HepG2 (cell line): ENCODE data around the gene SPESP1. TPM values are rescaled to one million over a fixed set of nuclear protein-coding genes. Genes with fewer than 3 reads are reported as not detected.

Source experiments
- ATAC-seq: fragments of 200-7000 bp; cut with Tn5 transposase; 3 replicates; pipeline ENCODE4 v1.9.1; 2020; ENCODE audit warnings: mild to moderate bottlenecking, moderate library complexity
- BruUV-seq: library from RNA; stranded (reverse); fragments of 400-500 nt; replicated peaks from 2 replicates; lab custom pipeline; 2021; lab: Mats Ljungman, UMichigan
- CTCF ChIA-PET: fragments of 300-600 bp; formaldehyde crosslinking; extraction: SDS; loops from one replicate; lab custom pipeline; 2021; ENCODE audit warnings: low total read pairs, inconsistent platforms, low intra/inter-chr PET ratio; lab: Yijun Ruan, JAX
- POLR2A ChIA-PET: fragments of 350-600 bp; sonication (Branson Sonifier 250); formaldehyde crosslinking; loops from one replicate; lab custom pipeline; 2020; ENCODE audit warnings: antibody characterized with exemption, inconsistent platforms; lab: Yijun Ruan, JAX
- DNase-seq: peaks from one replicate; pipeline ENCODE4 v3.0.0-alpha.2; 2015; ENCODE audit warnings: low spot score
- FAIRE-seq: peaks from 3 replicates; lab custom pipeline; 2011; peaks lifted over from hg19 to GRCh38; lab: Jason Lieb, UNC
- H2AFZ ChIP-seq: one replicate; pipeline ENCODE4 v1.6.1; 2011; ENCODE audit warnings: low read length, inconsistent platforms
- H3K27ac ChIP-seq: fragments of 300-600 bp; 3 replicates; pipeline ENCODE4 v1.8.0; 2011; ENCODE audit warnings: mixed run types, mild to moderate bottlenecking, mixed read lengths, low read length, inconsistent platforms; ENCODE audit not compliant: insufficient read depth; ENCODE audit errors: extremely low read length
- H3K27me3 ChIP-seq, 2 experiments: fragments of 200-600 bp in 1 of 2; 2 replicates in 1 of 2; 3 replicates in 1 of 2; pipeline versions ENCODE4 v1.6.0 to v1.8.0; 2011; ENCODE audit warnings: low read length in 2 of 2, mild to moderate bottlenecking in 2 of 2, moderate library complexity in 2 of 2, inconsistent platforms in 1 of 2; ENCODE audit not compliant: insufficient read depth in 2 of 2, control insufficient read depth in 1 of 2
- H3K36me3 ChIP-seq, 2 experiments: fragments of 200-600 bp in 1 of 2; replicated peaks in 1 of 2; 2 replicates in 1 of 2; 3 replicates in 1 of 2; pipeline versions ENCODE4 v1.5.1 to v1.8.0; 2011; ENCODE audit warnings: low read length in 2 of 2, inconsistent platforms in 1 of 2; ENCODE audit not compliant: insufficient read depth in 2 of 2, control insufficient read depth in 1 of 2
- H3K4me1 ChIP-seq: 2 replicates; pipeline ENCODE4 v1.5.1; 2012; ENCODE audit warnings: low read length, inconsistent platforms; ENCODE audit not compliant: insufficient read depth
- H3K4me2 ChIP-seq: 2 replicates; pipeline ENCODE4 v1.6.0; 2011; ENCODE audit warnings: low read depth, low read length, inconsistent platforms
- H3K4me3 ChIP-seq, 3 experiments: fragments of 200-600 bp in 1 of 3; sonication (generic), shearing (Covaris generic) in 1 of 3; replicated peaks in 1 of 3; 2 replicates each; pipeline ENCODE4 v1.5.1; 2011 to 2016; ENCODE audit warnings: low read length in 3 of 3, inconsistent platforms in 2 of 3, low read depth in 2 of 3, mild to moderate bottlenecking in 2 of 3, control low read depth in 1 of 3, mixed read lengths in 1 of 3; ENCODE audit not compliant: insufficient read depth in 1 of 3
- H3K79me2 ChIP-seq: one replicate; pipeline ENCODE4 v1.6.1; 2011; ENCODE audit warnings: low read length, inconsistent platforms; ENCODE audit not compliant: insufficient read depth
- H3K9ac ChIP-seq: 2 replicates; pipeline ENCODE4 v1.6.0; 2011; ENCODE audit warnings: mild to moderate bottlenecking, low read depth, low read length, inconsistent platforms; ENCODE audit not compliant: insufficient read depth
- H3K9me3 ChIP-seq: 2 replicates; pipeline ENCODE4 v1.5.1; 2012; ENCODE audit warnings: mild to moderate bottlenecking, low read length
- H4K20me1 ChIP-seq: 2 replicates; pipeline ENCODE4 v1.6.0; 2011; ENCODE audit warnings: inconsistent platforms, mild to moderate bottlenecking, low read length, moderate library complexity; ENCODE audit not compliant: insufficient read depth
- CCDC6 ChIP-seq: sonication (generic); formaldehyde crosslinking; IDR thresholded peaks from 2 replicates; pipeline ENCODE4 v1.8.1; 2022; ENCODE audit warnings: mild to moderate bottlenecking, missing genetic modification reagents, moderate library complexity
- KAT8 ChIP-seq: IDR thresholded peaks from 2 replicates; pipeline ENCODE4 v1.6.1; 2016; ENCODE audit warnings: missing genetic modification reagents, missing compliant biosample characterization
- ZBTB14 ChIP-seq: sonication (generic); formaldehyde crosslinking; IDR thresholded peaks from 2 replicates; pipeline ENCODE4 v1.4.0; 2020; ENCODE audit warnings: missing genetic modification reagents
- ZNF451 ChIP-seq: sonication (generic); formaldehyde crosslinking; IDR thresholded peaks from 2 replicates; pipeline ENCODE4 v1.5.0; 2020; ENCODE audit warnings: mild to moderate bottlenecking, missing genetic modification reagents
- WGBS: methylation state at CpG from one replicate; pipeline ENCODE4 v1.1.6; 2017; ENCODE audit warnings: low lambda C conversion rate; 5-methylcytosine and 5-hydroxymethylcytosine counted together
- in situ Hi-C: cut with HindIII; loops from 2 replicates; pipeline ENCODE4 v1.10.0; 2017; ENCODE audit warnings: low pct_unique_long_range_greater_than_20kb; ENCODE audit not compliant: extremely low pct_ligation_motif_present
- intact Hi-C: fragments of 100-400 bp; cut with micrococcal nuclease; formaldehyde crosslinking; loops from one replicate; pipeline ENCODE4 v1.10.0; 2022; ENCODE audit not compliant: unreplicated experiment
- polyA plus RNA-seq, 8 experiments: library from polyadenylated mRNA; depleted of rRNA in 3 of 8; stranded (reverse) in 7 of 8; unstranded in 1 of 8; fragments of >200 nt; fragmentation: Illumina TruSeq in 4 of 8; extraction: Trizol in 4 of 8; gene quantifications; 2 replicates each; pipeline versions ENCODE4 v1.2.1 to v1.2.3, GENCODE V29; 2011 to 2016; ENCODE audit warnings: low read depth in 4 of 8, missing spikeins in 1 of 8, mixed read lengths in 1 of 8; ENCODE audit not compliant: insufficient read depth in 1 of 8
- total RNA-seq, 5 experiments: library from RNA; depleted of rRNA; stranded (reverse); fragments of >200 nt; fragmentation: Illumina TruSeq; extraction: Trizol; gene quantifications; 2 replicates each; pipeline ENCODE4 v1.2.3, GENCODE V29; 2016; ENCODE audit warnings: low read depth in 1 of 5
- TF ChIP-seq, protein P1 (sequence below): IDR thresholded peaks from 2 replicates; pipeline ENCODE4 v1.4.0; 2020; ENCODE audit warnings: mild to moderate bottlenecking, missing genetic modification reagents

The SPESP1 gene
- total and polyA plus RNA-seq, 2 of the 13 experiments (the other 11 are each of a cell fraction or from before 2014, with no cell fraction given): not detected

GRCh38 chr15:68993276-68993675, 63.0 kb downstream of the SPESP1 start:
- no peaks in the 10 kb centered on the region for H3K4me1 ChIP-seq
- no peak overlapping the region for H3K27ac ChIP-seq
- in situ Hi-C loops: no loop called here
- 65% methylated on average over 6 of the region's 6 CpGs for WGBS
- FAIRE-seq: no peak
- H2AFZ ChIP-seq: no peak overlapping the region
- no peaks in the 10 kb centered on the region for H3K79me2 ChIP-seq
- BruUV-seq: no TSS peak
- no peaks in the 10 kb centered on the region for H3K36me3 ChIP-seq
- no peak overlapping the region for H3K9ac ChIP-seq
- peaks cover 0 to 2% of the 10 kb centered on the region in 2 experiments; a peak in 1 of 5 replicates for H3K27me3 ChIP-seq
- CTCF ChIA-PET: no interaction called here
- no peak overlapping the region for H3K4me3 ChIP-seq
- no peaks in the 10 kb centered on the region for H4K20me1 ChIP-seq
- POLR2A ChIA-PET: no interaction called here
- no peak overlapping the region for H3K4me2 ChIP-seq
- intact Hi-C loops: no loop called here
- ATAC-seq: no peak
- no peaks in the 10 kb centered on the region for H3K9me3 ChIP-seq
- TF ChIP-seq, protein P1, sequence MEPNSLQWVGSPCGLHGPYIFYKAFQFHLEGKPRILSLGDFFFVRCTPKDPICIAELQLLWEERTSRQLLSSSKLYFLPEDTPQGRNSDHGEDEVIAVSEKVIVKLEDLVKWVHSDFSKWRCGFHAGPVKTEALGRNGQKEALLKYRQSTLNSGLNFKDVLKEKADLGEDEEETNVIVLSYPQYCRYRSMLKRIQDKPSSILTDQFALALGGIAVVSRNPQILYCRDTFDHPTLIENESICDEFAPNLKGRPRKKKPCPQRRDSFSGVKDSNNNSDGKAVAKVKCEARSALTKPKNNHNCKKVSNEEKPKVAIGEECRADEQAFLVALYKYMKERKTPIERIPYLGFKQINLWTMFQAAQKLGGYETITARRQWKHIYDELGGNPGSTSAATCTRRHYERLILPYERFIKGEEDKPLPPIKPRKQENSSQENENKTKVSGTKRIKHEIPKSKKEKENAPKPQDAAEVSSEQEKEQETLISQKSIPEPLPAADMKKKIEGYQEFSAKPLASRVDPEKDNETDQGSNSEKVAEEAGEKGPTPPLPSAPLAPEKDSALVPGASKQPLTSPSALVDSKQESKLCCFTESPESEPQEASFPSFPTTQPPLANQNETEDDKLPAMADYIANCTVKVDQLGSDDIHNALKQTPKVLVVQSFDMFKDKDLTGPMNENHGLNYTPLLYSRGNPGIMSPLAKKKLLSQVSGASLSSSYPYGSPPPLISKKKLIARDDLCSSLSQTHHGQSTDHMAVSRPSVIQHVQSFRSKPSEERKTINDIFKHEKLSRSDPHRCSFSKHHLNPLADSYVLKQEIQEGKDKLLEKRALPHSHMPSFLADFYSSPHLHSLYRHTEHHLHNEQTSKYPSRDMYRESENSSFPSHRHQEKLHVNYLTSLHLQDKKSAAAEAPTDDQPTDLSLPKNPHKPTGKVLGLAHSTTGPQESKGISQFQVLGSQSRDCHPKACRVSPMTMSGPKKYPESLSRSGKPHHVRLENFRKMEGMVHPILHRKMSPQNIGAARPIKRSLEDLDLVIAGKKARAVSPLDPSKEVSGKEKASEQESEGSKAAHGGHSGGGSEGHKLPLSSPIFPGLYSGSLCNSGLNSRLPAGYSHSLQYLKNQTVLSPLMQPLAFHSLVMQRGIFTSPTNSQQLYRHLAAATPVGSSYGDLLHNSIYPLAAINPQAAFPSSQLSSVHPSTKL: no peak
- no peak for TF ChIP-seq KAT8 (CRISPR knock-in tag)
- no peak for TF ChIP-seq ZNF451
- no peak for TF ChIP-seq CCDC6
- no peak for TF ChIP-seq ZBTB14 (CRISPR knock-in tag)
- no peak for DNase-seq
